HEK293 (cell line): ENCODE results near the gene RGS19.
"Not testable (repeated sequence)": the region's sequence is repeated elsewhere in the genome, so short reads cannot be mapped to it uniquely, and the experiment has no call there.

Experiments
- CTCF ChIA-PET: fragments of 350-600 bp; formaldehyde crosslinking; extraction: SDS; loops from one replicate; lab custom pipeline; 2021; ENCODE audit warnings: antibody characterized with exemption; lab: Yijun Ruan, JAX
- POLR2A ChIA-PET: fragments of 300-600 bp; formaldehyde crosslinking; extraction: SDS; loops from one replicate; lab custom pipeline; 2020; ENCODE audit warnings: antibody characterized with exemption, inconsistent platforms; lab: Yijun Ruan, JAX
- H3K27ac ChIP-seq: fragments of 200-500 bp; sonication (Bioruptor generic); 2 replicates; pipeline ENCODE4 v1.5.1; 2014; ENCODE audit warnings: low read depth, low read length, control low read depth, inconsistent platforms; ENCODE audit errors: extremely low read depth
- H3K36me3 ChIP-seq, 2 experiments: fragments of 200-500 bp in 1 of 2; sonication (Bioruptor generic) in 1 of 2; 1 replicate in 1 of 2; 2 replicates in 1 of 2; pipeline ENCODE4 v1.5.1; 2014 to 2017; ENCODE audit warnings: inconsistent platforms in 2 of 2, low read length in 2 of 2; ENCODE audit not compliant: control insufficient read depth in 2 of 2, insufficient read depth in 1 of 2
- H3K4me1 ChIP-seq: fragments of 200-500 bp; sonication (Bioruptor generic); 2 replicates; pipeline ENCODE4 v1.5.1; 2014; ENCODE audit warnings: mild to moderate bottlenecking, low read length, inconsistent platforms; ENCODE audit not compliant: control insufficient read depth, insufficient read depth
- H3K4me3 ChIP-seq: 2 replicates; pipeline ENCODE4 v1.5.1; 2011; ENCODE audit warnings: low read depth, mild to moderate bottlenecking, control low read depth, low read length, moderate library complexity
- H3K9me3 ChIP-seq: fragments of 200-500 bp; sonication (Bioruptor generic); 2 replicates; pipeline ENCODE4 v1.5.1; 2014; ENCODE audit warnings: low read depth, low read length, inconsistent platforms; ENCODE audit not compliant: control insufficient read depth, insufficient read depth
- ATF2 ChIP-seq: fragments of 450-650 bp; formaldehyde crosslinking; IDR thresholded peaks from 2 replicates; pipeline ENCODE4 v1.5.1; 2016; ENCODE audit warnings: missing biosample characterization, missing genetic modification characterization, low read depth
- EGR2 ChIP-seq: fragments of 450-650 bp; formaldehyde crosslinking; IDR thresholded peaks from 2 replicates; pipeline ENCODE4 v1.5.1; 2016; ENCODE audit warnings: low read depth, missing biosample characterization, missing genetic modification characterization
- GLIS1 ChIP-seq: fragments of 450-650 bp; formaldehyde crosslinking; IDR thresholded peaks from 2 replicates; pipeline ENCODE4 v1.5.1; 2016; ENCODE audit warnings: missing biosample characterization, missing genetic modification characterization
- KLF1 ChIP-seq: fragments of 450-650 bp; formaldehyde crosslinking; IDR thresholded peaks from 2 replicates; pipeline ENCODE4 v1.5.1; 2016; ENCODE audit warnings: missing biosample characterization, missing genetic modification characterization
- KLF7 ChIP-seq: fragments of 450-650 bp; formaldehyde crosslinking; IDR thresholded peaks from 2 replicates; pipeline ENCODE4 v1.5.1; 2016; ENCODE audit warnings: missing biosample characterization, missing genetic modification characterization, borderline replicate concordance
- RBAK ChIP-seq: fragments of 450-650 bp; formaldehyde crosslinking; IDR thresholded peaks from 2 replicates; pipeline ENCODE4 v1.5.1; 2016; ENCODE audit warnings: missing biosample characterization, missing genetic modification characterization
- ZBTB6 ChIP-seq: fragments of 450-650 bp; formaldehyde crosslinking; IDR thresholded peaks from 2 replicates; pipeline ENCODE4 v1.5.1; 2017; ENCODE audit warnings: missing biosample characterization, missing genetic modification characterization
- ZNF335 ChIP-seq: fragments of 450-650 bp; formaldehyde crosslinking; conservative IDR thresholded peaks from 2 replicates; pipeline ENCODE4 v1.5.1; 2016; ENCODE audit warnings: missing biosample characterization, missing genetic modification characterization
- ZNF398 ChIP-seq: fragments of 450-650 bp; formaldehyde crosslinking; IDR thresholded peaks from 2 replicates; pipeline ENCODE4 v1.5.1; 2017; ENCODE audit warnings: missing biosample characterization, missing genetic modification characterization
- ZNF626 ChIP-seq: fragments of 450-650 bp; sonication (Bioruptor Pico); formaldehyde crosslinking; IDR thresholded peaks from 2 replicates; pipeline ENCODE4 v1.5.1; 2018; ENCODE audit warnings: missing biosample characterization, missing genetic modification characterization, inconsistent platforms
- ZNF629 ChIP-seq: fragments of 450-650 bp; formaldehyde crosslinking; IDR thresholded peaks from 2 replicates; pipeline ENCODE4 v1.5.1; 2017; ENCODE audit warnings: missing biosample characterization, missing genetic modification characterization
- ZNF645 ChIP-seq: fragments of 450-650 bp; formaldehyde crosslinking; IDR thresholded peaks from 2 replicates; pipeline ENCODE4; 2016; ENCODE audit warnings: missing biosample characterization, missing genetic modification characterization
- ZNF777 ChIP-seq: fragments of 450-650 bp; formaldehyde crosslinking; IDR thresholded peaks from 2 replicates; pipeline ENCODE4 v1.5.1; 2017; ENCODE audit warnings: missing biosample characterization, missing genetic modification characterization, borderline replicate concordance
- ZNF843 ChIP-seq: fragments of 450-650 bp; formaldehyde crosslinking; IDR thresholded peaks from 2 replicates; pipeline ENCODE4 v1.5.1; 2016; ENCODE audit warnings: missing biosample characterization, missing genetic modification characterization
- TF ChIP-seq, protein P1 (sequence below): fragments of 450-650 bp; formaldehyde crosslinking; IDR thresholded peaks from 2 replicates; pipeline ENCODE4 v1.5.1; 2017; ENCODE audit warnings: missing biosample characterization, missing genetic modification characterization

Gene RGS19

DNA sequence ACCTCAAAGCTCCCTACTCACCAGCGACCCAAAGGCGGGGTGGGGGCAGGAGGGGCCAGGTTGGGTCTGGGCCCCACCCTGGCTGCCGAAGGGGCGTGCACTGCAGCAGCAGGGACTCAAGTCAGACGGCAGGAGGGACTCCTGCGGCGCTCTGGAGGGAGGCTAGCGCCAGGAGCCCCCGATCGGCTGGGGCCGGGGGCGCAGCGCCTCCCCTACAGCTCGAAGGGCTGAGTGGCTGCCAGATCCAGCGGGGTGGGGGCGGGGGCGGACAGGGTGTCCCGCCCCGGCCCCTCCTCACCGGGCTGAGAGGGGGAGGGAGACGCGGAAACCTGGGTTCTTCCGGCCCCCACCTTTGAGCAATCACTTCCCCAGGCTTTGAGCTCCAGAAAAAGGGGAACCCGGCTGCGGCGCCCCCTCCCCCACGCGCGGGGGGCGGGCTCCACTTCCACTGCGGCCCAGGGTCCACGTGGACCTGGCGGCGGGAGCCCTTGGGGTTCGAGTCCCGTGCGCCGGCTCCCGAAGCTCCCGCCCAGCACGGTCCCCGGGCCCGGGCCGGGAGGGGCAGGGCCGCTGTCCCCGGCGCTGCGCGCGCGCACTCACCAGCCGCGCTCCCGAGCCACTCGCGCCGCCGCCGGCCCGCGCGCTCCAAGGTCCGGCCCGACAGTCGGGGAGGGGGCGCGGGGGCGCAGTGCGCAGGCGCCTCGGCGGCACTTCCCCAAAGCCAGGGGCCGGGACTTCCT is at the start of gene RGS19 (continued):
- TF ChIP-seq ZNF645 (tag by site-specific recombination) (no peak), RBAK (tag by site-specific recombination) (no peak), ZNF843 (tag by site-specific recombination) (peak; percentile 39; the same call in 1 of the 2 replicates), ZBTB6 (tag by site-specific recombination) (peak; percentile 42; the same call in 1 of the 2 replicates), GLIS1 (tag by site-specific recombination) (peak; percentile 40), ZNF626 (tag by site-specific recombination) (no peak), KLF1 (peak; percentile 92), ZNF777 (tag by site-specific recombination) (no peak), ZNF629 (tag by site-specific recombination) (peak; percentile 37; the same call in 1 of the 2 replicates), KLF7 (tag by site-specific recombination) (peak; percentile 32; the same call in 1 of the 2 replicates), ZNF335 (peak; percentile 34), ATF2 (tag by site-specific recombination) (no peak), EGR2 (tag by site-specific recombination) (peak; percentile 43; the same call in 1 of the 2 replicates), ZNF398 (peak; percentile 87)
- TF ChIP-seq, all 188 proteins: peak for 36

DNA sequence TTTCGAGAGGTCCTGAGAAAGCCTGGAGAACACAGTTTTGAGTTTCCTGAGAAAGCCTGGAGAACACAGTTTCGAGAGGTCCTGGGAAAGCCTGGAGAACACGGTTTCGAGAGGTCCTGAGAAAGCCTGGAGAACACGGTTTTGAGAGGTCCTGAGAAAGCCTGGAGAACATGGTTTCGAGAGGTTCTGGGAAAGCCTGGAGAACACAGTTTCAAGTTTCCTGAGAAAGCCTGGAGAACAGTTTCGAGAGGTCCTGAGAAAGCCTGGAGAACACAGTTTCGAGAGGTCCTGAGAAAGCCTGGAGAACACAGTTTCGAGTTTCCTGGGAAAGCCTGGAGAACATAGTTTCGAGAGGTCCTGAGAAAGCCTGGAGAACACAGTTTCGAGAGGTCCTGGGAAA is 44.2 kb upstream of the RGS19 start:
- POLR2A ChIA-PET, H3K4me3 ChIP-seq, H3K36me3 ChIP-seq, H3K4me1 ChIP-seq: not testable (repeated sequence)
- TF ChIP-seq, protein P1, sequence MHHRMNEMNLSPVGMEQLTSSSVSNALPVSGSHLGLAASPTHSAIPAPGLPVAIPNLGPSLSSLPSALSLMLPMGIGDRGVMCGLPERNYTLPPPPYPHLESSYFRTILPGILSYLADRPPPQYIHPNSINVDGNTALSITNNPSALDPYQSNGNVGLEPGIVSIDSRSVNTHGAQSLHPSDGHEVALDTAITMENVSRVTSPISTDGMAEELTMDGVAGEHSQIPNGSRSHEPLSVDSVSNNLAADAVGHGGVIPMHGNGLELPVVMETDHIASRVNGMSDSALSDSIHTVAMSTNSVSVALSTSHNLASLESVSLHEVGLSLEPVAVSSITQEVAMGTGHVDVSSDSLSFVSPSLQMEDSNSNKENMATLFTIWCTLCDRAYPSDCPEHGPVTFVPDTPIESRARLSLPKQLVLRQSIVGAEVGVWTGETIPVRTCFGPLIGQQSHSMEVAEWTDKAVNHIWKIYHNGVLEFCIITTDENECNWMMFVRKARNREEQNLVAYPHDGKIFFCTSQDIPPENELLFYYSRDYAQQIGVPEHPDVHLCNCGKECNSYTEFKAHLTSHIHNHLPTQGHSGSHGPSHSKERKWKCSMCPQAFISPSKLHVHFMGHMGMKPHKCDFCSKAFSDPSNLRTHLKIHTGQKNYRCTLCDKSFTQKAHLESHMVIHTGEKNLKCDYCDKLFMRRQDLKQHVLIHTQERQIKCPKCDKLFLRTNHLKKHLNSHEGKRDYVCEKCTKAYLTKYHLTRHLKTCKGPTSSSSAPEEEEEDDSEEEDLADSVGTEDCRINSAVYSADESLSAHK: peak; percentile 96
- TF ChIP-seq, all 188 proteins: peak for 1; not testable (repeated sequence) for 187
- CTCF ChIA-PET, H3K27ac ChIP-seq, H3K9me3 ChIP-seq: not testable (repeated sequence)
